ENCODE measurements around the gene SEC14L2. TPM values are rescaled to one million over a fixed set of nuclear protein-coding genes. Genes with fewer than 3 reads are reported as not detected.

The SEC14L2 gene
- total RNA-seq, 4 donors from 2014 or later = 16.6 to 45.4 (median 28.2) TPM

GRCh38 chr22:30406400-30406799 lies 9.6 kb downstream of the SEC14L2 start:
- 84 to 92% methylated on average over 6 of the region's 6 CpGs for WGBS, 2 donors

GRCh38 chr22:30408388-30409102 lies 11.7 kb downstream of the SEC14L2 start:
- Histone ChIP-seq H3K4me3 (no peak overlapping the region), H3K9me3 (no peaks in the 10 kb centered on the region), H3K36me3 (peaks cover 4 to 94% (median 12%) of the 10 kb centered on the region in 3 donors), H3K27ac (no peak overlapping the region), H3K4me1 (peaks cover 0 to 5% (median 0%) of the 10 kb centered on the region in 3 donors), H3K27me3 (no peaks in the 10 kb centered on the region)
- TF ChIP-seq POLR2A (IDR thresholded peaks at IDR 0.05) = no peak
- TF ChIP-seq, protein P1, sequence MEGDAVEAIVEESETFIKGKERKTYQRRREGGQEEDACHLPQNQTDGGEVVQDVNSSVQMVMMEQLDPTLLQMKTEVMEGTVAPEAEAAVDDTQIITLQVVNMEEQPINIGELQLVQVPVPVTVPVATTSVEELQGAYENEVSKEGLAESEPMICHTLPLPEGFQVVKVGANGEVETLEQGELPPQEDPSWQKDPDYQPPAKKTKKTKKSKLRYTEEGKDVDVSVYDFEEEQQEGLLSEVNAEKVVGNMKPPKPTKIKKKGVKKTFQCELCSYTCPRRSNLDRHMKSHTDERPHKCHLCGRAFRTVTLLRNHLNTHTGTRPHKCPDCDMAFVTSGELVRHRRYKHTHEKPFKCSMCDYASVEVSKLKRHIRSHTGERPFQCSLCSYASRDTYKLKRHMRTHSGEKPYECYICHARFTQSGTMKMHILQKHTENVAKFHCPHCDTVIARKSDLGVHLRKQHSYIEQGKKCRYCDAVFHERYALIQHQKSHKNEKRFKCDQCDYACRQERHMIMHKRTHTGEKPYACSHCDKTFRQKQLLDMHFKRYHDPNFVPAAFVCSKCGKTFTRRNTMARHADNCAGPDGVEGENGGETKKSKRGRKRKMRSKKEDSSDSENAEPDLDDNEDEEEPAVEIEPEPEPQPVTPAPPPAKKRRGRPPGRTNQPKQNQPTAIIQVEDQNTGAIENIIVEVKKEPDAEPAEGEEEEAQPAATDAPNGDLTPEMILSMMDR (IDR thresholded peaks at IDR 0.05) = no peak
- 72 to 81% methylated on average over 9 to 12 of the region's 13 CpGs for WGBS, 2 donors
- intact Hi-C loops (cut with DNase I) = no loop called here
- DNase-seq = no peak

More at GRCh38 chr22:30406400-30406799, 9.6 kb downstream of the SEC14L2 start:
- no peak overlapping the region for H3K27ac ChIP-seq
- H3K36me3 ChIP-seq = peaks cover 4 to 90% (median 12%) of the 10 kb centered on the region in 3 donors
- intact Hi-C loops (cut with DNase I) = no loop called here
- H3K27me3 ChIP-seq = no peaks in the 10 kb centered on the region
- no peaks in the 10 kb centered on the region for H3K9me3 ChIP-seq
- no peak for TF ChIP-seq POLR2A (IDR thresholded peaks at IDR 0.05)
- TF ChIP-seq, protein P1 (IDR thresholded peaks at IDR 0.05) = no peak
- no peak overlapping the region for H3K4me3 ChIP-seq
- peaks cover 0 to 9% (median 0%) of the 10 kb centered on the region in 3 donors for H3K4me1 ChIP-seq
- no peak for DNase-seq

GRCh38 chr22:30411780-30412179 lies 15.0 kb downstream of the SEC14L2 start:
- 58 to 59% methylated on average over 3 of the region's 3 CpGs for WGBS, 2 donors
- Histone ChIP-seq H3K36me3 (peaks cover 4 to 100% (median 22%) of the 10 kb centered on the region in 3 donors), H3K27me3 (no peaks in the 10 kb centered on the region), H3K4me1 (peaks cover 0 to 24% (median 3%) of the 10 kb centered on the region in 3 donors), H3K9me3 (no peaks in the 10 kb centered on the region), H3K27ac (peak overlapping the region in 1 of 4 donors; percentile 19), H3K4me3 (no peak overlapping the region)
- intact Hi-C loops (cut with DNase I) = no loop called here
- TF ChIP-seq POLR2A (IDR thresholded peaks at IDR 0.05) = no peak
- TF ChIP-seq, protein P1 (IDR thresholded peaks at IDR 0.05) = no peak
- no peak for DNase-seq

DNA sequence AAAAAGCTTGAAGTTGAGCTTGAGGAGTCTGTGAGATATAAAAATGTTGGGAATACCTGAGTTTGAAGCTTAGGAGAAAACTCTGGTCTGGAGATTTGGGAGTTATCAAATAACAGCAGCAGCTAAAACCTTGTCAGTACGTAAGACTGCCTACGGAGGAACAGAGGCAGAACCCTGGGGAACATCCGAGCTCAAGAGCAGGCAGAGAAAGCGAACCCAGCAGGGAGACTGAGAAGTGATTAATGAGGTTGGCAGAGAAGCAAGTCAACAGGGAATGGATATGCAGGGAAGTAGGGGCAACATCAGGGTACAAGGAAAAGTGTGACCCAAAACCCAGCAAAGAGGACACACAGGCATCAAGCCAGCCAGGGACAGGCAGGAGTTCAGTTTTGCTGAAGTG lies 16.2 kb downstream of the SEC14L2 start:
- TF ChIP-seq, protein P1 (IDR thresholded peaks at IDR 0.05) = no peak
- no peak for TF ChIP-seq POLR2A (IDR thresholded peaks at IDR 0.05)
- H3K36me3 ChIP-seq = peaks cover 0 to 100% (median 29%) of the 10 kb centered on the region in 3 donors
- H3K9me3 ChIP-seq = no peaks in the 10 kb centered on the region
- no peak overlapping the region for H3K27ac ChIP-seq
- no peaks in the 10 kb centered on the region for H3K27me3 ChIP-seq
- no peak for DNase-seq
- peaks cover 0 to 24% (median 3%) of the 10 kb centered on the region in 3 donors for H3K4me1 ChIP-seq
- intact Hi-C loops (cut with DNase I) = no loop called here
- H3K4me3 ChIP-seq = no peak overlapping the region
- 83 to 85% methylated on average over 4 of the region's 4 CpGs for WGBS, 2 donors

DNA sequence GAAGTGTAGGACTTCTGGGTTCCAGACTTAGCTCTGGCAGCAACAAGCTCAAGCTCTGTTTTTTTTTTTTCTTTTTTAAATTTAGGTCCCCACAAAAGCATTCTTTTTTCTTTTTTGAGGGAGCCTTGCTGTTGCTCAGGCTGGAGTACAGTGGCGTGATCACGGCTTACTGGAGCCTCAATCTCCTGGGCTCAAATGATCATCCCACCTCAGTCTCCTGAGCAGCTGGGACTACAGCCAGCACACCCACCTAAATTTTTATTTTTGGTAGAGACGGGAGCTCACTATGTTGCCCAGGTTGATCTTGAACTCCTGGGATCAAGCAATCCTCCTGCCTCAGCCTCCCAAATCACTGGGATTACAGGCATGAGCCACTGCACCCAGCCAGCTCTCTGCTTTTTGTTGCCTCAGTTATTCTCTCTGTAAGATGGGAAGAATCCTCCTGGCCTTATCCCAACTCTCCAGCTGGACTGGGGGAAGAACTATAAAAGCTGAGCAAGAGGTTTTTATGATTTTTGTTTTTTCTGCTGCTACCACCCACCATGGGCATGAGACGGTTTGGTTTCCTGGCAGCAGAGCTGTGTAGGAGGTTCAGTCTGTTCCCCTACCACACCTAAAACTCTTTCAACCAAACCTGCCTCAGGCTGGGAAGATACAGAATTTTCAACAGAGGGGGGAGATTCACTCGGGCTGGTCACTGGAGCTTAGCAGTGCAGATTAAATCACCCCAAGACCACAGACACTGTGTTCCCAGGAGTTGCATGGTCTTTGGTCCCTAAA lies 17.1 kb downstream of the SEC14L2 start:
- H3K4me3 ChIP-seq = no peak overlapping the region
- peaks cover 0 to 28% (median 3%) of the 10 kb centered on the region in 3 donors for H3K4me1 ChIP-seq
- peak overlapping the region in 1 of 4 donors; percentile 25 for H3K27ac ChIP-seq
- no peaks in the 10 kb centered on the region for H3K27me3 ChIP-seq
- intact Hi-C loops (cut with DNase I) = no loop called here
- H3K36me3 ChIP-seq = peaks cover 0 to 100% (median 20%) of the 10 kb centered on the region in 3 donors
- DNase-seq = no peak
- H3K9me3 ChIP-seq = no peaks in the 10 kb centered on the region
- TF ChIP-seq, protein P1 (IDR thresholded peaks at IDR 0.05) = no peak
- no peak for TF ChIP-seq POLR2A (IDR thresholded peaks at IDR 0.05)
- WGBS, 2 donors = 68 to 96% methylated on average over 3 to 5 of the region's 5 CpGs

Data from esophagus squamous epithelium (tissue), 5 donors.